BJ (cell line): ENCODE results near the gene MTURN. TPM values are rescaled to one million over a fixed set of nuclear protein-coding genes. Genes with fewer than 3 reads are reported as not detected.

Experiments used
- CTCF ChIA-PET: fragments of 350-600 bp; formaldehyde crosslinking; extraction: SDS; loops from one replicate; lab custom pipeline; 2021; ENCODE audit warnings: antibody characterized with exemption, inconsistent platforms; lab: Yijun Ruan, JAX
- POLR2A ChIA-PET: fragments of 300-600 bp; sonication (Branson Sonifier 250); formaldehyde crosslinking; extraction: SDS; loops from one replicate; lab custom pipeline; 2021; ENCODE audit warnings: antibody characterized with exemption; lab: Charles Lee
- DNase-seq: peaks from one replicate; pipeline ENCODE4 v3.0.0-alpha.2; 2011; ENCODE audit warnings: low read depth
- H3K27me3 ChIP-seq: 2 replicates; pipeline ENCODE4 v1.6.0; 2011; ENCODE audit warnings: low read length; ENCODE audit not compliant: control insufficient read depth, insufficient read depth
- H3K36me3 ChIP-seq: 2 replicates; pipeline ENCODE4 v1.5.1; 2011; ENCODE audit warnings: low read length; ENCODE audit not compliant: control insufficient read depth, insufficient read depth
- H3K4me3 ChIP-seq: 2 replicates; pipeline ENCODE4 v1.5.1; 2011; ENCODE audit warnings: low read depth, mild to moderate bottlenecking, control low read depth, low read length
- CTCF ChIP-seq: IDR thresholded peaks from 2 replicates; pipeline ENCODE4 v1.5.1; 2011; ENCODE audit warnings: low read depth, mild to moderate bottlenecking, control low read depth, inconsistent platforms, low read length, moderate library complexity; ENCODE audit not compliant: insufficient read depth
- polyA plus RNA-seq: library from polyadenylated mRNA; depleted of rRNA; stranded (reverse); fragments of >200 nt; gene quantifications from 2 replicates; pipeline ENCODE4 v1.2.3, GENCODE V29; 2011

MTURN gene
- polyA plus RNA-seq, 1 experiment: 7.0 TPM

GRCh38 chr7:30201921-30202320, 67.1 kb downstream of the MTURN start:
- DNase-seq: no peak

GRCh38 chr7:30202671-30203070, 67.9 kb downstream of the MTURN start:
- no peak for DNase-seq
- H3K27me3 ChIP-seq: no peaks in the 10 kb centered on the region
- H3K36me3 ChIP-seq: no peaks in the 10 kb centered on the region
- no peak for TF ChIP-seq CTCF
- H3K4me3 ChIP-seq: no peak overlapping the region
- ChIA-PET POLR2A (no interaction called here), CTCF (interaction anchor here (1.4 kb wide), 1 partner anchor 16 kb away, joined by 6 read pairs; no protein-coding TSS in a partner anchor)

More at GRCh38 chr7:30201921-30202320, 67.1 kb downstream of the MTURN start:
- ChIA-PET POLR2A (no interaction called here), CTCF (interaction anchor here (1.4 kb wide), 1 partner anchor 16 kb away, joined by 6 read pairs; no protein-coding TSS in a partner anchor)
- no peaks in the 10 kb centered on the region for H3K27me3 ChIP-seq
- TF ChIP-seq CTCF: no peak
- no peak overlapping the region for H3K4me3 ChIP-seq
- no peaks in the 10 kb centered on the region for H3K36me3 ChIP-seq

DNA sequence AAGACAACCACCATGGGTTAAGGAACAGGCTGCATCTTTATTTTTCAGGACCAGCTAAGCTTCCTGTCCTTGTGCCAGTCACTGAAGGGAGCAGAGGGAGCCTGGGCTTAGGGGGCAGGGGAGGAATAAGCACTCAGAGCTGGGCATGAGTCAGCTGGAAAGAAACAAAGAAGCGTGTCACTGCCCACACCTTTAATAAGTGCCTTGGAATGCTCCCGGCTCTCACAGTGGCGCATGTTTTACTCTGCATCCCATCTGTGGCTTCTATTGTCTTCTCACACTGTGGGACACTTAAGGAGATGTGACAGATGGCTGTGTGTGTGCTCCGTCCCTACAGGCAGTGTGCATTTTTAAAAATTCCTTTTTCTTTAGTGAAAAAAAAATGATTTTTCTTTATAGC, 71.7 kb downstream of the MTURN start:
- Histone ChIP-seq H3K27me3 (peaks cover 3% of the 10 kb centered on the region; the same call in 1 of the 2 replicates), H3K4me3 (no peak overlapping the region), H3K36me3 (no peaks in the 10 kb centered on the region)
- no peak for DNase-seq
- ChIA-PET POLR2A (no interaction called here), CTCF (interaction anchor here (1.0 kb wide), 1 partner anchor 11 kb away, joined by 3 read pairs; no protein-coding TSS in a partner anchor)
- TF ChIP-seq CTCF: no peak

DNA sequence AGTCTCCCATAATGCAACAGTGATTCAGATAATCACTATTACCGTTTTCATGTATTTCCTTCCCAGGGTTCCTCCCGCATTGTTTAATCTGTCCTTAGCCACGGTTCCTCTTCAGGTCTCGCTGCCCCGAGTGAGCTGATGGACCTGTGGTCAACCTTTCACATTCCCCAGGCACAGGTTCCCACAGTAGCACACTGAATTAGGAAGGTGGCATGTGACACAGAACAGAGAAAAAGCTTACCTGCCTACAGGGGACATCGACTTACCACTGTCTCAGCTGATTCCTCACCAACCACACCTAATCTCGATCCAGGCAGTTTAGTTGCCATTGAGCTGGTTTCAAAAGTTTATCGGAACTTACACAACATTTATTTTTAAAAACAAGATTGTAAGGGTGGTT, 72.2 kb downstream of the MTURN start:
- H3K27me3 ChIP-seq: peaks cover 3% of the 10 kb centered on the region; the same call in 1 of the 2 replicates
- no peak for DNase-seq
- H3K36me3 ChIP-seq: no peaks in the 10 kb centered on the region
- CTCF ChIA-PET: interaction anchor here (1.0 kb wide), 1 partner anchor 11 kb away, joined by 3 read pairs; no protein-coding TSS in a partner anchor
- no peak for TF ChIP-seq CTCF
- POLR2A ChIA-PET: no interaction called here
- no peak overlapping the region for H3K4me3 ChIP-seq

DNA sequence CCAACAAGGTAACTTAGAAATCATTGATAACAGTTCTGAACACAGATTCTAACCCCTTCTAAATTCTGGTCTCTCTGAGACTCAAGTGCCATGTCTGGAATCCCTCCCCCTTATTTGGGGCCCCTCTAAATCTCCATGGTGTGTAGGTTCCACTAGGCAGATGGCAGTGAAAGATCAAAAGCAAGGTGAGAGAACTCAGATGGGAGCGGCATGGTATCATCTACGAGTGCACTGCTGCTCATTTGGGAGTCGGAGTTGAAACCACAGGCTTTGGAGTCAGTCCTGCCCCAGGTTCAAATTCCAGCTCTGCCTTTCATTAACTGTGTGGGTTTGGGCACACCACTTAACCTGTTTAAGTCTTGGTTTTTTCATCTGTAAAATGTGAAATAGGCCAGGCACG, 72.6 kb downstream of the MTURN start:
- Histone ChIP-seq H3K27me3 (peaks cover 4% of the 10 kb centered on the region; the same call in 1 of the 2 replicates), H3K36me3 (no peaks in the 10 kb centered on the region), H3K4me3 (no peak overlapping the region)
- DNase-seq: no peak
- POLR2A ChIA-PET: no interaction called here
- no peak for TF ChIP-seq CTCF
- CTCF ChIA-PET: no interaction called here
